K562 (cell line): ENCODE results near the gene BRWD1. TPM values are rescaled to one million over a fixed set of nuclear protein-coding genes. Genes with fewer than 3 reads are reported as not detected.
A peak's percentile ranks its signal among the peaks of the same experiment; 100 is the strongest.

ENCODE experiments used
- CBX2 ChIP-seq: fragments of 200-600 bp; sonication (generic); IDR thresholded peaks from one replicate; pipeline ENCODE4 v1.6.1; 2012; ENCODE audit warnings: mild to moderate bottlenecking, low read length, inconsistent platforms; ENCODE audit not compliant: insufficient read depth, poor library complexity, severe bottlenecking
- CHD1 ChIP-seq: fragments of 200-600 bp; sonication (generic); IDR thresholded peaks from one replicate; pipeline ENCODE4 v1.6.1; 2012; ENCODE audit warnings: mild to moderate bottlenecking, moderate library complexity, low read length, inconsistent platforms
- DACH1 ChIP-seq: fragments of 450-650 bp; IDR thresholded peaks from 2 replicates; pipeline ENCODE4 v1.6.1; 2018; ENCODE audit not compliant: partially characterized antibody
- GATAD2B ChIP-seq: fragments of 450-650 bp; IDR thresholded peaks from 2 replicates; pipeline ENCODE4 v1.6.1; 2017; ENCODE audit warnings: mild to moderate bottlenecking, borderline replicate concordance
- KAT2B ChIP-seq: IDR thresholded peaks from one replicate; pipeline ENCODE4 v1.6.1; 2012; ENCODE audit warnings: low read depth, mild to moderate bottlenecking, control low read depth, inconsistent platforms, low read length, moderate library complexity
- MAFG ChIP-seq: fragments of 450-650 bp; conservative IDR thresholded peaks from 2 replicates; pipeline ENCODE4 v1.6.1; 2016; ENCODE audit warnings: missing genetic modification characterization, missing compliant biosample characterization
- MCM3 ChIP-seq: fragments of 450-650 bp; IDR thresholded peaks from 2 replicates; pipeline ENCODE4 v1.6.1; 2016
- MYNN ChIP-seq, 2 experiments: sonication (generic); formaldehyde crosslinking in 1 of 2; IDR thresholded peaks; 2 replicates each; pipeline versions ENCODE4 v1.5.0 to v1.6.1; 2016 to 2020; ENCODE audit warnings: antibody characterized with exemption in 1 of 2, missing genetic modification reagents in 1 of 2
- RBBP5 ChIP-seq: fragments of 200-600 bp; sonication (generic); IDR thresholded peaks from 2 replicates; pipeline ENCODE4 v1.6.1; 2012; ENCODE audit warnings: borderline replicate concordance, mild to moderate bottlenecking, low read length, control low read depth, inconsistent platforms; ENCODE audit not compliant: insufficient read depth, poor library complexity, severe bottlenecking
- RBM39 ChIP-seq: fragments of 200-400 bp; formaldehyde crosslinking; optimal IDR thresholded peaks from 2 replicates; pipeline ENCODE3; 2018; ENCODE audit warnings: low read depth, low read length
- U2AF1 ChIP-seq: fragments of 200-400 bp; formaldehyde crosslinking; optimal IDR thresholded peaks from 2 replicates; pipeline ENCODE3; 2017; ENCODE audit warnings: mild to moderate bottlenecking, low read depth, low read length, moderate library complexity
- YBX1 ChIP-seq: fragments of 450-650 bp; IDR thresholded peaks from 2 replicates; pipeline ENCODE4 v1.7.1; 2016; ENCODE audit warnings: mild to moderate bottlenecking
- ZBTB8A ChIP-seq: fragments of 450-650 bp; IDR thresholded peaks from 2 replicates; pipeline ENCODE4 v1.6.1; 2018; ENCODE audit warnings: mild to moderate bottlenecking, moderate library complexity; ENCODE audit not compliant: partially characterized antibody
- ZNF165 ChIP-seq: fragments of 250-450 bp; sonication (Bioruptor Pico); IDR thresholded peaks from 2 replicates; pipeline ENCODE4 v1.4.0; 2020; ENCODE audit warnings: borderline replicate concordance
- ZNF24 ChIP-seq: fragments of 450-650 bp; IDR thresholded peaks from 2 replicates; pipeline ENCODE4 v1.6.1; 2016
- ZNF324 ChIP-seq: fragments of 250-450 bp; sonication (Bioruptor Pico); IDR thresholded peaks from 2 replicates; pipeline ENCODE4 v1.4.0; 2020; ENCODE audit warnings: mild to moderate bottlenecking
- ZNF408 ChIP-seq: fragments of 250-450 bp; sonication (Bioruptor Pico); IDR thresholded peaks from 2 replicates; pipeline ENCODE4 v1.4.0; 2020; ENCODE audit warnings: low read depth, mild to moderate bottlenecking, moderate library complexity
- ZNF668 ChIP-seq: fragments of 250-450 bp; sonication (Bioruptor Pico); IDR thresholded peaks from 2 replicates; pipeline ENCODE4 v1.8.0; 2022; ENCODE audit warnings: mild to moderate bottlenecking, inconsistent platforms
- ZNF695 ChIP-seq: fragments of 450-650 bp; formaldehyde crosslinking; IDR thresholded peaks from 2 replicates; pipeline ENCODE4 v1.4.0; 2020; ENCODE audit warnings: mild to moderate bottlenecking, moderate library complexity
- polyA plus RNA-seq, 8 experiments: library from polyadenylated mRNA; depleted of rRNA in 4 of 8; stranded (reverse) in 5 of 8; unstranded in 3 of 8; fragments of >200 nt; fragmentation: Nextera tagmentation in 2 of 8; fragmentation: Illumina TruSeq in 1 of 8; extraction: Ambion mirVana in 2 of 8; extraction: Trizol in 1 of 8; gene quantifications; 2 replicates each; pipeline versions ENCODE4 v1.2.1 to v1.2.3, GENCODE V29; 2011 to 2014; ENCODE audit warnings: inconsistent platforms in 1 of 8, missing spikeins in 1 of 8
- total RNA-seq, 7 experiments: library from RNA; depleted of rRNA in 6 of 7; stranded (reverse); fragments of >200 nt in 6 of 7; fragmentation: Illumina TruSeq in 2 of 7; extraction: Trizol in 2 of 7; gene quantifications; 2 replicates each; pipeline versions ENCODE4 v1.2.1 to v1.2.3, GENCODE V29; 2011 to 2021; ENCODE audit warnings: low replicate concordance in 1 of 7
- TF ChIP-seq, protein P1 (sequence below): sonication (generic); formaldehyde crosslinking; IDR thresholded peaks from 2 replicates; pipeline ENCODE4 v1.8.0; 2022; ENCODE audit warnings: missing genetic modification reagents, mild to moderate bottlenecking, borderline replicate concordance
- TF ChIP-seq, protein P2 (sequence below): fragments of 450-650 bp; IDR thresholded peaks from 2 replicates; pipeline ENCODE4 v1.6.1; 2017; ENCODE audit warnings: antibody characterized with exemption, mild to moderate bottlenecking
- TF ChIP-seq, protein P3 (sequence below): fragments of 450-650 bp; formaldehyde crosslinking; conservative IDR thresholded peaks from 2 replicates; pipeline ENCODE4 v1.4.0; 2022; ENCODE audit warnings: mild to moderate bottlenecking, missing genetic modification characterization

The BRWD1 gene
- total and polyA plus RNA-seq, 9 of the 15 experiments (the other 6 are each of a cell fraction or from before 2014, with no cell fraction given), result 10.1 to 60.2 (median 34.1) TPM

DNA sequence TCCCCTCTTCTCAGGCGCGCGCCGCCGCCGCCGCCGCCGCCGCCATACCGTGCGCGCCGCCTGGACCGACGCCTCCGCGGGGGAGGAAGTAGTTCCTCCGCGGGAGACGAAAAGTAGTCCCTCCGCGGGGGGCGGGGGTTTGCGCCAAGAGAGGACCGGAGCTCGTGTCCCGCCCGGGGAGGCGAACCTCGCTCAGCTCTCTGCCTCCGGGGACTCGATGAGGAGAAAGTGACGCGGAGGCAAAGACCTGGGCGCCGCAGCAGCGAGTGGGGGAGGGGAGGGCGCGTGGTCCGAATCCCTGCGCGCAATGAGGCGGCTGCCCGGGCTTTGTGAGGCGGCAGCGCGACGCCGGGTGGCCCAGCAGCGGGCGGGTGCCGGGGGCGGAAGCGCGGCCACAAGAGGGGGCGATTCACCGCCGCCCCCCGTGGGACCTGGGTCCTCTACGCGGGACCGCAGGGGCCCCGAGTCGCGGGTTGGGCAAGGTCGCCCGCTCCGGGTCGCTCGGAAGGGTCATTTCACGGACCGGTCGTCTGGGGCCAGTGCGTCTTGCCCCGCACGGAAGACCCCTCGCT is at the start of gene BRWD1 (continued):
- peak; percentile 53 for TF ChIP-seq RBM39
- no peak; the same call in 1 of the 2 replicates for TF ChIP-seq ZNF165
- TF ChIP-seq GATAD2B, result peak; percentile 72
- TF ChIP-seq MYNN (IDR thresholded peaks at IDR 0.05), result 0 out of 2 replicates have a peak, but pooled peaks have one; percentile 20
- TF ChIP-seq MYNN (CRISPR knock-in tag; IDR thresholded peaks at IDR 0.05), result no peak
- no peak for TF ChIP-seq CHD1
- TF ChIP-seq RBBP5, result peak; percentile 91
- TF ChIP-seq CBX2, result no peak
- no peak for TF ChIP-seq ZNF324 (CRISPR knock-in tag)
- TF ChIP-seq, protein P1, sequence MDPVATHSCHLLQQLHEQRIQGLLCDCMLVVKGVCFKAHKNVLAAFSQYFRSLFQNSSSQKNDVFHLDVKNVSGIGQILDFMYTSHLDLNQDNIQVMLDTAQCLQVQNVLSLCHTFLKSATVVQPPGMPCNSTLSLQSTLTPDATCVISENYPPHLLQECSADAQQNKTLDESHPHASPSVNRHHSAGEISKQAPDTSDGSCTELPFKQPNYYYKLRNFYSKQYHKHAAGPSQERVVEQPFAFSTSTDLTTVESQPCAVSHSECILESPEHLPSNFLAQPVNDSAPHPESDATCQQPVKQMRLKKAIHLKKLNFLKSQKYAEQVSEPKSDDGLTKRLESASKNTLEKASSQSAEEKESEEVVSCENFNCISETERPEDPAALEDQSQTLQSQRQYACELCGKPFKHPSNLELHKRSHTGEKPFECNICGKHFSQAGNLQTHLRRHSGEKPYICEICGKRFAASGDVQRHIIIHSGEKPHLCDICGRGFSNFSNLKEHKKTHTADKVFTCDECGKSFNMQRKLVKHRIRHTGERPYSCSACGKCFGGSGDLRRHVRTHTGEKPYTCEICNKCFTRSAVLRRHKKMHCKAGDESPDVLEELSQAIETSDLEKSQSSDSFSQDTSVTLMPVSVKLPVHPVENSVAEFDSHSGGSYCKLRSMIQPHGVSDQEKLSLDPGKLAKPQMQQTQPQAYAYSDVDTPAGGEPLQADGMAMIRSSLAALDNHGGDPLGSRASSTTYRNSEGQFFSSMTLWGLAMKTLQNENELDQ, result no peak
- TF ChIP-seq ZNF24, result no peak
- TF ChIP-seq ZNF695 (CRISPR knock-in tag), result no peak
- TF ChIP-seq, protein P2, sequence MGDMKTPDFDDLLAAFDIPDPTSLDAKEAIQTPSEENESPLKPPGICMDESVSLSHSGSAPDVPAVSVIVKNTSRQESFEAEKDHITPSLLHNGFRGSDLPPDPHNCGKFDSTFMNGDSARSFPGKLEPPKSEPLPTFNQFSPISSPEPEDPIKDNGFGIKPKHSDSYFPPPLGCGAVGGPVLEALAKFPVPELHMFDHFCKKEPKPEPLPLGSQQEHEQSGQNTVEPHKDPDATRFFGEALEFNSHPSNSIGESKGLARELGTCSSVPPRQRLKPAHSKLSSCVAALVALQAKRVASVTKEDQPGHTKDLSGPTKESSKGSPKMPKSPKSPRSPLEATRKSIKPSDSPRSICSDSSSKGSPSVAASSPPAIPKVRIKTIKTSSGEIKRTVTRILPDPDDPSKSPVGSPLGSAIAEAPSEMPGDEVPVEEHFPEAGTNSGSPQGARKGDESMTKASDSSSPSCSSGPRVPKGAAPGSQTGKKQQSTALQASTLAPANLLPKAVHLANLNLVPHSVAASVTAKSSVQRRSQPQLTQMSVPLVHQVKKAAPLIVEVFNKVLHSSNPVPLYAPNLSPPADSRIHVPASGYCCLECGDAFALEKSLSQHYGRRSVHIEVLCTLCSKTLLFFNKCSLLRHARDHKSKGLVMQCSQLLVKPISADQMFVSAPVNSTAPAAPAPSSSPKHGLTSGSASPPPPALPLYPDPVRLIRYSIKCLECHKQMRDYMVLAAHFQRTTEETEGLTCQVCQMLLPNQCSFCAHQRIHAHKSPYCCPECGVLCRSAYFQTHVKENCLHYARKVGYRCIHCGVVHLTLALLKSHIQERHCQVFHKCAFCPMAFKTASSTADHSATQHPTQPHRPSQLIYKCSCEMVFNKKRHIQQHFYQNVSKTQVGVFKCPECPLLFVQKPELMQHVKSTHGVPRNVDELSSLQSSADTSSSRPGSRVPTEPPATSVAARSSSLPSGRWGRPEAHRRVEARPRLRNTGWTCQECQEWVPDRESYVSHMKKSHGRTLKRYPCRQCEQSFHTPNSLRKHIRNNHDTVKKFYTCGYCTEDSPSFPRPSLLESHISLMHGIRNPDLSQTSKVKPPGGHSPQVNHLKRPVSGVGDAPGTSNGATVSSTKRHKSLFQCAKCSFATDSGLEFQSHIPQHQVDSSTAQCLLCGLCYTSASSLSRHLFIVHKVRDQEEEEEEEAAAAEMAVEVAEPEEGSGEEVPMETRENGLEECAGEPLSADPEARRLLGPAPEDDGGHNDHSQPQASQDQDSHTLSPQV, result peak; percentile 88
- TF ChIP-seq U2AF1, result peak; percentile 95
- no peak for TF ChIP-seq ZBTB8A
- TF ChIP-seq ZNF408 (CRISPR knock-in tag), result no peak
- no peak for TF ChIP-seq MAFG (tag)
- TF ChIP-seq MCM3, result no peak
- TF ChIP-seq, protein P3, sequence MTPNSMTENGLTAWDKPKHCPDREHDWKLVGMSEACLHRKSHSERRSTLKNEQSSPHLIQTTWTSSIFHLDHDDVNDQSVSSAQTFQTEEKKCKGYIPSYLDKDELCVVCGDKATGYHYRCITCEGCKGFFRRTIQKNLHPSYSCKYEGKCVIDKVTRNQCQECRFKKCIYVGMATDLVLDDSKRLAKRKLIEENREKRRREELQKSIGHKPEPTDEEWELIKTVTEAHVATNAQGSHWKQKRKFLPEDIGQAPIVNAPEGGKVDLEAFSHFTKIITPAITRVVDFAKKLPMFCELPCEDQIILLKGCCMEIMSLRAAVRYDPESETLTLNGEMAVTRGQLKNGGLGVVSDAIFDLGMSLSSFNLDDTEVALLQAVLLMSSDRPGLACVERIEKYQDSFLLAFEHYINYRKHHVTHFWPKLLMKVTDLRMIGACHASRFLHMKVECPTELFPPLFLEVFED (CRISPR knock-in tag), result 0 out of 2 replicates have a peak, but pooled peaks have one; percentile 61
- no peak for TF ChIP-seq KAT2B
- peak; percentile 71 for TF ChIP-seq DACH1
- TF ChIP-seq YBX1, result no peak
- TF ChIP-seq ZNF668 (CRISPR knock-in tag), result 0 out of 2 replicates have a peak, but pooled peaks have one; percentile 52
